ENCODE data around the gene IFNA2.

Gene IFNA2

GRCh38 chr9:21336457-21336856, 48.7 kb downstream of the IFNA2 start:
- Mint-ChIP-seq H3K9me3 (no peaks in the 10 kb centered on the region), H3K27me3 (ENCODE audit: low read depth) (no peaks in the 10 kb centered on the region), H3K27ac (peak overlapping the region; percentile 97 to 99 (median 99)), H3K36me3 (ENCODE audit: low read depth) (peaks cover 20% of the 10 kb centered on the region), H3K4me1 (peaks cover 29% of the 10 kb centered on the region), H3K4me3 (peak overlapping the region; percentile 91 to 98 (median 95))
- TF ChIP-seq CTCF (IDR thresholded peaks at IDR 0.05; ENCODE audit: unreplicated experiment in 3 of 3) = no peak

- H3K4me3 Mint-ChIP-seq = peak within 1 kb of the TSS; percentile 91 to 98 (median 95)
- TF ChIP-seq CTCF (IDR thresholded peaks at IDR 0.05; ENCODE audit: unreplicated experiment in 3 of 3) = no peak
- no peaks in the 10 kb centered on the region for H3K9me3 Mint-ChIP-seq
- peaks cover 41% of the 10 kb centered on the region for H3K4me1 Mint-ChIP-seq
- no peaks in the 10 kb centered on the region for H3K27me3 Mint-ChIP-seq (ENCODE audit: low read depth)
- peak within 1 kb of the TSS; percentile 97 to 99 (median 99) for H3K27ac Mint-ChIP-seq
- peaks cover 23% of the 10 kb centered on the region for H3K36me3 Mint-ChIP-seq (ENCODE audit: low read depth)
These were observed 50.2 kb downstream of the IFNA2 start, which contains the start of gene KLHL9 for GRCh38 chr9:21334701-21335632. Gene KLHL9 (minus strand): TSS chr9:21335404. CDS start chr9:21334859, 545 bp downstream.
